Endothelial cell of umbilical vein (primary cell): Measurements from ENCODE around the gene RFX1. TPM values are rescaled to one million over a fixed set of nuclear protein-coding genes. Genes with fewer than 3 reads are reported as not detected.

Experiments used
- BruUV-seq: library from RNA; stranded (reverse); fragments of 400-500 nt; replicated peaks from 2 replicates; lab custom pipeline; 2021; lab: Mats Ljungman, UMichigan
- CTCF ChIA-PET: fragments of 300-600, 350-600 bp; sonication (Branson Sonifier 250); formaldehyde crosslinking; loops from one replicate; lab custom pipeline; 2021; ENCODE audit warnings: antibody characterized with exemption, inconsistent platforms; lab: Charles Lee
- POLR2A ChIA-PET: fragments of 300-600, 350-600 bp; sonication (Branson Sonifier 250); formaldehyde crosslinking; loops from one replicate; lab custom pipeline; 2021; ENCODE audit warnings: antibody characterized with exemption, inconsistent platforms; lab: Charles Lee
- DNase-seq: peaks from one replicate; pipeline ENCODE4 v3.0.0-alpha.2; 2011; ENCODE audit warnings: low read depth, low spot score
- FAIRE-seq: peaks from 2 replicates; lab custom pipeline; 2011; peaks lifted over from hg19 to GRCh38; lab: Jason Lieb, UNC
- H2AFZ ChIP-seq: 2 replicates; pipeline ENCODE4 v1.6.0; 2012; ENCODE audit warnings: low read depth, low read length, control low read depth, inconsistent platforms
- H3K27ac ChIP-seq: 2 replicates; pipeline ENCODE4 v1.5.1; 2011; ENCODE audit warnings: low read depth, mild to moderate bottlenecking, control low read depth, low read length, moderate library complexity; ENCODE audit not compliant: insufficient read depth
- H3K27me3 ChIP-seq, 2 experiments: 2 replicates each; pipeline versions ENCODE4 v1.6.0 to v1.6.1; 2011; ENCODE audit warnings: low read length in 2 of 2, mixed read lengths in 1 of 2; ENCODE audit not compliant: control insufficient read depth in 2 of 2, insufficient read depth in 2 of 2
- H3K36me3 ChIP-seq, 2 experiments: 2 replicates in 1 of 2; 3 replicates in 1 of 2; pipeline ENCODE4 v1.5.1; 2011; ENCODE audit warnings: low read length in 2 of 2, mild to moderate bottlenecking in 1 of 2, moderate library complexity in 1 of 2; ENCODE audit not compliant: control insufficient read depth in 2 of 2, insufficient read depth in 2 of 2; ENCODE audit errors: extremely low read depth in 1 of 2
- H3K4me1 ChIP-seq: 3 replicates; pipeline ENCODE4 v1.5.1; 2011; ENCODE audit warnings: mild to moderate bottlenecking, low read length; ENCODE audit not compliant: control insufficient read depth, insufficient read depth; ENCODE audit errors: extremely low read depth
- H3K4me2 ChIP-seq: 2 replicates; pipeline ENCODE4 v1.6.1; 2011; ENCODE audit warnings: low read length, control low read depth, mixed read lengths; ENCODE audit not compliant: insufficient read depth
- H3K4me3 ChIP-seq, 3 experiments: fragments of 200-600 bp in 1 of 3; sonication (generic), shearing (Covaris generic) in 1 of 3; replicated peaks in 1 of 3; 2 replicates each; pipeline ENCODE4 v1.5.1; 2011 to 2016; ENCODE audit warnings: control low read depth in 3 of 3, low read length in 3 of 3, mild to moderate bottlenecking in 2 of 3, inconsistent platforms in 1 of 3, low read depth in 1 of 3, moderate library complexity in 1 of 3; ENCODE audit not compliant: insufficient read depth in 1 of 3
- H3K79me2 ChIP-seq: 2 replicates; pipeline ENCODE4 v1.6.0; 2012; ENCODE audit warnings: low read length, inconsistent platforms; ENCODE audit not compliant: control insufficient read depth, insufficient read depth
- H3K9ac ChIP-seq: replicated peaks from 2 replicates; pipeline ENCODE3; 2011; ENCODE audit warnings: low read length, control low read depth; ENCODE audit not compliant: insufficient read depth; ENCODE audit errors: extremely low read depth
- H3K9me1 ChIP-seq: replicated peaks from 3 replicates; pipeline ENCODE4 v1.6.0; 2011; ENCODE audit warnings: mild to moderate bottlenecking, low read length; ENCODE audit not compliant: control insufficient read depth, insufficient read depth; ENCODE audit errors: extremely low read depth
- H3K9me3 ChIP-seq: replicated peaks from 2 replicates; pipeline ENCODE4 v1.5.1; 2012; ENCODE audit warnings: low read length, inconsistent platforms; ENCODE audit not compliant: control insufficient read depth, insufficient read depth
- H4K20me1 ChIP-seq: replicated peaks from 2 replicates; pipeline ENCODE3; 2011; ENCODE audit warnings: mild to moderate bottlenecking, low read length; ENCODE audit not compliant: control insufficient read depth, insufficient read depth; ENCODE audit errors: extremely low read depth
- EZH2 ChIP-seq: IDR thresholded peaks from 2 replicates; pipeline ENCODE4 v1.6.1; 2012; ENCODE audit warnings: borderline replicate concordance, low read depth, mild to moderate bottlenecking, moderate library complexity, low read length, inconsistent platforms; ENCODE audit not compliant: severe bottlenecking
- FOS ChIP-seq: IDR thresholded peaks from 2 replicates; pipeline ENCODE4 v1.6.1; 2011; ENCODE audit warnings: mild to moderate bottlenecking, low read length, moderate library complexity, borderline replicate concordance; ENCODE audit not compliant: insufficient read depth
- GATA2 ChIP-seq: IDR thresholded peaks from 2 replicates; pipeline ENCODE4 v1.7.0; 2011; ENCODE audit warnings: low read depth, mild to moderate bottlenecking, moderate library complexity, mixed read lengths, low read length; ENCODE audit not compliant: insufficient read length, insufficient read depth
- JUN ChIP-seq: IDR thresholded peaks from 2 replicates; pipeline ENCODE4 v1.6.1; 2011; ENCODE audit warnings: borderline replicate concordance, low read depth; ENCODE audit not compliant: insufficient read length, insufficient read depth
- MYC ChIP-seq: IDR thresholded peaks from one replicate; pipeline ENCODE4 v1.6.1; 2011; ENCODE audit warnings: mild to moderate bottlenecking, low read depth, low read length
- POLR2A ChIP-seq: IDR thresholded peaks from 2 replicates; pipeline ENCODE4 v1.6.1; 2012; ENCODE audit warnings: low read depth, mild to moderate bottlenecking, control low read depth, low read length
- POLR2AphosphoS5 ChIP-seq: IDR thresholded peaks from 2 replicates; pipeline ENCODE4 v1.6.1; 2012; ENCODE audit warnings: low read depth, mild to moderate bottlenecking, control low read depth, low read length, moderate library complexity; ENCODE audit not compliant: insufficient read depth
- dilution Hi-C: fragments of 300-500 bp; cut with MboI; formaldehyde crosslinking; loops from one replicate; pipeline ENCODE4 v1.15.0; 2019; ENCODE audit warnings: low sequenced_read_pairs; ENCODE audit not compliant: extremely low pct_ligation_motif_present
- intact Hi-C: fragments of 100-400 bp; cut with micrococcal nuclease; formaldehyde crosslinking; loops from one replicate; pipeline ENCODE4 v1.10.0; 2022
- polyA plus RNA-seq, 4 experiments: library from polyadenylated mRNA; depleted of rRNA in 3 of 4; stranded (reverse) in 3 of 4; unstranded in 1 of 4; fragments of >200 nt; gene quantifications; 2 replicates each; pipeline versions ENCODE4 v1.2.1 to v1.2.3, GENCODE V29; 2011 to 2012; ENCODE audit warnings: missing spikeins in 1 of 4
- total RNA-seq: library from RNA; stranded (reverse); gene quantifications from 2 replicates; pipeline ENCODE4 v1.2.3, GENCODE V29; 2021
- TF ChIP-seq, protein P1 (sequence below): IDR thresholded peaks from 2 replicates; pipeline ENCODE4 v1.6.1; 2011; ENCODE audit not compliant: insufficient read depth, insufficient read length
- TF ChIP-seq, protein P2 (sequence below), 2 donors: IDR thresholded peaks; 1 replicate in 1 of 2; 2 replicates in 1 of 2; pipeline ENCODE4 v1.5.1; 2011; ENCODE audit warnings: low read length in 2 of 2, mild to moderate bottlenecking in 2 of 2, moderate library complexity in 2 of 2, control low read depth in 1 of 2, inconsistent platforms in 1 of 2, low read depth in 1 of 2; ENCODE audit not compliant: insufficient read depth in 1 of 2; ENCODE audit errors: extremely low read depth in 1 of 2

Gene RFX1
- total and polyA plus RNA-seq, 2 donors (not counting 3 experiments of a cell fraction or from before 2014, with no cell fraction given), result 2.3 to 14.7 TPM

DNA sequence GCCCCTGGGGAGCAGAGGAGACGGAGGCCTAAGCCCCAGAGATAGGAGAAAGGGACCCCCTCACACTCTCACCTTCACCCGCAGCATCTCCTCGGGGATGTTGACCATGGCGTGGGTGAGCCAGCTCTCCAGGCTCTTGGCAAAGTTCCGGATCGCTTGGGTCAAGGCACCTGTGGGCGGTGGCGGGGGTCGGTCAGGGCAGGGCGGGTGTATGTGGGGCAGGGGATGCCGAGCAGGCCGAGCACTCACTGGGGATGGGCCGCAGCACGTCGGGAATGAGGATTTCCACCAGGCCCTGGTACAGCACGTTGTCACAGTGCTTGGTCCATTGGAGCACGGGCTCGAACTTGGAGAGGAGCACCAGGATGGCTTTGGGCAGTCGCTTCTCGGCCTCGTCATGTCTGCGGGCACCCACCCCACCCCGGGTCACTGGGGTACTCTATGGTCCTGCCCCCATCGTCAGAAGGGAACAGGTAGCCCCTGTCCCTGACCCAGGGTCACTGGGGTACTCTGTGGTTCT, 40.7 kb downstream of the RFX1 start:
- no peak overlapping the region for H3K9ac ChIP-seq
- TF ChIP-seq JUN (no peak), FOS (no peak), MYC (no peak), GATA2 (no peak), POLR2A (no peak), POLR2AphosphoS5 (no peak), EZH2 (no peak)
- TF ChIP-seq, protein P1, sequence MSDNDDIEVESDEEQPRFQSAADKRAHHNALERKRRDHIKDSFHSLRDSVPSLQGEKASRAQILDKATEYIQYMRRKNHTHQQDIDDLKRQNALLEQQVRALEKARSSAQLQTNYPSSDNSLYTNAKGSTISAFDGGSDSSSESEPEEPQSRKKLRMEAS, result no peak
- TF ChIP-seq, protein P2, sequence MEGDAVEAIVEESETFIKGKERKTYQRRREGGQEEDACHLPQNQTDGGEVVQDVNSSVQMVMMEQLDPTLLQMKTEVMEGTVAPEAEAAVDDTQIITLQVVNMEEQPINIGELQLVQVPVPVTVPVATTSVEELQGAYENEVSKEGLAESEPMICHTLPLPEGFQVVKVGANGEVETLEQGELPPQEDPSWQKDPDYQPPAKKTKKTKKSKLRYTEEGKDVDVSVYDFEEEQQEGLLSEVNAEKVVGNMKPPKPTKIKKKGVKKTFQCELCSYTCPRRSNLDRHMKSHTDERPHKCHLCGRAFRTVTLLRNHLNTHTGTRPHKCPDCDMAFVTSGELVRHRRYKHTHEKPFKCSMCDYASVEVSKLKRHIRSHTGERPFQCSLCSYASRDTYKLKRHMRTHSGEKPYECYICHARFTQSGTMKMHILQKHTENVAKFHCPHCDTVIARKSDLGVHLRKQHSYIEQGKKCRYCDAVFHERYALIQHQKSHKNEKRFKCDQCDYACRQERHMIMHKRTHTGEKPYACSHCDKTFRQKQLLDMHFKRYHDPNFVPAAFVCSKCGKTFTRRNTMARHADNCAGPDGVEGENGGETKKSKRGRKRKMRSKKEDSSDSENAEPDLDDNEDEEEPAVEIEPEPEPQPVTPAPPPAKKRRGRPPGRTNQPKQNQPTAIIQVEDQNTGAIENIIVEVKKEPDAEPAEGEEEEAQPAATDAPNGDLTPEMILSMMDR (IDR thresholded peaks at IDR 0.05; ENCODE audit: extremely low read depth in 1 of 2, insufficient read depth in 1 of 2, low read depth in 1 of 2, low read length in 2 of 2), result no peak
- no peaks in the 10 kb centered on the region for H3K27me3 ChIP-seq
- DNase-seq, result no peak
- H3K9me3 ChIP-seq, result no peaks in the 10 kb centered on the region
- H3K36me3 ChIP-seq, result peaks cover 2 to 31% of the 10 kb centered on the region in 2 experiments
- no peaks in the 10 kb centered on the region for H3K79me2 ChIP-seq
- ChIA-PET POLR2A (no interaction called here), CTCF (interaction anchor here (0.8 kb wide), 1 partner anchor 28 kb away, joined by 3 read pairs; no protein-coding TSS in a partner anchor)
- H3K4me2 ChIP-seq, result no peak overlapping the region
- H3K9me1 ChIP-seq, result no peaks in the 10 kb centered on the region
- intact Hi-C loops (no loop called here), dilution Hi-C loops (no loop called here)
- no peak for FAIRE-seq
- H3K4me1 ChIP-seq, result no peaks in the 10 kb centered on the region
- H3K27ac ChIP-seq, result no peak overlapping the region
- BruUV-seq, result no TSS peak
- no peak overlapping the region for H3K4me3 ChIP-seq
- H2AFZ ChIP-seq, result no peak overlapping the region
- H4K20me1 ChIP-seq, result no peaks in the 10 kb centered on the region
